HepG2 (cell line): Measurements from ENCODE around the gene KRT12. TPM values are rescaled to one million over a fixed set of nuclear protein-coding genes. Genes with fewer than 3 reads are reported as not detected.

Experiments used
- CENPBD1 ChIP-seq: sonication (generic); formaldehyde crosslinking; IDR thresholded peaks from 2 replicates; pipeline ENCODE4 v1.8.0; 2022; ENCODE audit warnings: missing genetic modification reagents, low read depth, mild to moderate bottlenecking, borderline replicate concordance
- FOXA1 ChIP-seq, 2 experiments: fragments of 450-650 bp in 1 of 2; sonication (generic) in 1 of 2; formaldehyde crosslinking in 1 of 2; IDR thresholded peaks; 2 replicates each; pipeline versions ENCODE4 v1.4.0 to v1.6.1; 2016 to 2020; ENCODE audit warnings: missing genetic modification reagents in 1 of 2
- FOXO1 ChIP-seq: sonication (generic); formaldehyde crosslinking; IDR thresholded peaks from 2 replicates; pipeline ENCODE4 v1.4.0; 2020; ENCODE audit warnings: missing genetic modification reagents
- GPN1 ChIP-seq: sonication (generic); formaldehyde crosslinking; IDR thresholded peaks from 2 replicates; pipeline ENCODE4 v1.5.1; 2020; ENCODE audit warnings: missing genetic modification reagents, borderline replicate concordance
- KDM3A ChIP-seq: IDR thresholded peaks from 2 replicates; pipeline ENCODE4 v1.6.1; 2018; ENCODE audit warnings: low read depth, missing compliant biosample characterization
- KLF12 ChIP-seq: sonication (generic); formaldehyde crosslinking; IDR thresholded peaks from 2 replicates; pipeline ENCODE4 v1.4.0; 2020; ENCODE audit warnings: missing genetic modification reagents, borderline replicate concordance
- NCOA5 ChIP-seq: sonication (generic); formaldehyde crosslinking; IDR thresholded peaks from 2 replicates; pipeline ENCODE4 v1.4.0; 2020; ENCODE audit warnings: missing genetic modification reagents
- PHF20 ChIP-seq: sonication (generic); formaldehyde crosslinking; IDR thresholded peaks from 2 replicates; pipeline ENCODE4 v1.5.0; 2020; ENCODE audit warnings: mild to moderate bottlenecking, missing genetic modification reagents
- RFXAP ChIP-seq: sonication (generic); formaldehyde crosslinking; IDR thresholded peaks from 2 replicates; pipeline ENCODE4 v1.4.0; 2020; ENCODE audit warnings: missing genetic modification reagents, borderline replicate concordance
- SIN3A ChIP-seq: IDR thresholded peaks from 2 replicates; pipeline ENCODE4 v1.6.1; 2011; ENCODE audit warnings: low read depth, mild to moderate bottlenecking, control low read depth, low read length, borderline replicate concordance
- SMAD9 ChIP-seq: sonication (generic); formaldehyde crosslinking; IDR thresholded peaks from 2 replicates; pipeline ENCODE4 v1.5.1; 2020; ENCODE audit warnings: mild to moderate bottlenecking, missing genetic modification reagents
- SMYD3 ChIP-seq: sonication (generic); formaldehyde crosslinking; IDR thresholded peaks from 2 replicates; pipeline ENCODE4 v1.8.1; 2023; ENCODE audit warnings: mild to moderate bottlenecking, missing genetic modification reagents
- XRCC5 ChIP-seq: fragments of 200-400 bp; formaldehyde crosslinking; optimal IDR thresholded peaks from 2 replicates; pipeline ENCODE3; 2017; ENCODE audit warnings: mild to moderate bottlenecking, low read length
- ZBTB33 ChIP-seq: sonication (generic); formaldehyde crosslinking; IDR thresholded peaks from 2 replicates; pipeline ENCODE4 v1.4.0; 2020; ENCODE audit warnings: missing genetic modification reagents
- ZC3H13 ChIP-seq: sonication (generic); formaldehyde crosslinking; IDR thresholded peaks from 2 replicates; pipeline ENCODE4 v1.8.1; 2023; ENCODE audit warnings: mild to moderate bottlenecking, missing genetic modification reagents, moderate library complexity
- ZNF3 ChIP-seq: IDR thresholded peaks from 2 replicates; pipeline ENCODE4 v1.7.0; 2017; ENCODE audit warnings: inconsistent platforms
- ZNF629 ChIP-seq: sonication (generic); formaldehyde crosslinking; conservative IDR thresholded peaks from 2 replicates; pipeline ENCODE4 v1.5.0; 2020; ENCODE audit warnings: missing genetic modification reagents
- ZNF790 ChIP-seq: sonication (generic); formaldehyde crosslinking; IDR thresholded peaks from 2 replicates; pipeline ENCODE4 v1.8.0; 2022; ENCODE audit warnings: missing genetic modification reagents, mild to moderate bottlenecking, borderline replicate concordance
- polyA plus RNA-seq, 8 experiments: library from polyadenylated mRNA; depleted of rRNA in 3 of 8; stranded (reverse) in 7 of 8; unstranded in 1 of 8; fragments of >200 nt; fragmentation: Illumina TruSeq in 4 of 8; extraction: Trizol in 4 of 8; gene quantifications; 2 replicates each; pipeline versions ENCODE4 v1.2.1 to v1.2.3, GENCODE V29; 2011 to 2016; ENCODE audit warnings: low read depth in 4 of 8, missing spikeins in 1 of 8, mixed read lengths in 1 of 8; ENCODE audit not compliant: insufficient read depth in 1 of 8
- total RNA-seq, 5 experiments: library from RNA; depleted of rRNA; stranded (reverse); fragments of >200 nt; fragmentation: Illumina TruSeq; extraction: Trizol; gene quantifications; 2 replicates each; pipeline ENCODE4 v1.2.3, GENCODE V29; 2016; ENCODE audit warnings: low read depth in 1 of 5
- TF ChIP-seq, protein P1 (sequence below): sonication (generic); formaldehyde crosslinking; IDR thresholded peaks from 2 replicates; pipeline ENCODE4 v1.5.1; 2020; ENCODE audit warnings: mild to moderate bottlenecking, missing genetic modification reagents
- TF ChIP-seq, protein P2 (sequence below): sonication (generic); formaldehyde crosslinking; IDR thresholded peaks from 2 replicates; pipeline ENCODE4 v1.8.1; 2022; ENCODE audit warnings: low read depth, mild to moderate bottlenecking, missing genetic modification reagents

Gene KRT12
- total and polyA plus RNA-seq, 2 of the 13 experiments (the other 11 are each of a cell fraction or from before 2014, with no cell fraction given): 0.07 to 0.09 TPM

- no peak for TF ChIP-seq ZBTB33 (CRISPR knock-in tag)
- no peak for TF ChIP-seq ZNF790 (CRISPR knock-in tag)
- TF ChIP-seq FOXO1 (CRISPR knock-in tag): peak; percentile 39; the same call in 1 of the 2 replicates
- TF ChIP-seq RFXAP (CRISPR knock-in tag): no peak
- no peak for TF ChIP-seq ZNF629 (CRISPR knock-in tag)
- no peak for TF ChIP-seq GPN1
- TF ChIP-seq SMAD9 (CRISPR knock-in tag): no peak
- TF ChIP-seq, protein P1, sequence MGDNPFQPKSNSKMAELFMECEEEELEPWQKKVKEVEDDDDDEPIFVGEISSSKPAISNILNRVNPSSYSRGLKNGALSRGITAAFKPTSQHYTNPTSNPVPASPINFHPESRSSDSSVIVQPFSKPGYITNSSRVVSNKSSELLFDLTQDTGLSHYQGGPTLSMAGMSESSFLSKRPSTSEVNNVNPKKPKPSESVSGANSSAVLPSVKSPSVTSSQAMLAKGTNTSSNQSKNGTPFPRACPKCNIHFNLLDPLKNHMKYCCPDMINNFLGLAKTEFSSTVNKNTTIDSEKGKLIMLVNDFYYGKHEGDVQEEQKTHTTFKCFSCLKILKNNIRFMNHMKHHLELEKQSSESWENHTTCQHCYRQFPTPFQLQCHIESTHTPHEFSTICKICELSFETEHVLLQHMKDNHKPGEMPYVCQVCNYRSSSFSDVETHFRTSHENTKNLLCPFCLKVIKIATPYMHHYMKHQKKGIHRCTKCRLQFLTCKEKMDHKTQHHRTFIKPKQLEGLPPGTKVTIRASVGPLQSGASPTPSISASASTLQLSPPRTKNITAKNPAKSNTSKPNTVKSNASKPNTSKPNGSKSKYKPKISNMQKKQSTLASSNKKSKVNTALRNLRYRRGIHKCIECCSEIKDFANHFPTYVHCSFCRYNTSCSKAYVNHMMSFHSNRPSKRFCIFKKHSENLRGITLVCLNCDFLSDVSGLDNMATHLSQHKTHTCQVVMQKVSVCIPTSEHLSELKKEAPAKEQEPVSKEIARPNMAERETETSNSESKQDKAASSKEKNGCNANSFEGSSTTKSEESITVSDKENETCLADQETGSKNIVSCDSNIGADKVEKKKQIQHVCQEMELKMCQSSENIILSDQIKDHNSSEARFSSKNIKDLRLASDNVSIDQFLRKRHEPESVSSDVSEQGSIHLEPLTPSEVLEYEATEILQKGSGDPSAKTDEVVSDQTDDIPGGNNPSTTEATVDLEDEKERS (CRISPR knock-in tag): no peak
- TF ChIP-seq KLF12 (CRISPR knock-in tag): no peak
- TF ChIP-seq FOXA1 (IDR thresholded peaks at IDR 0.05): peak; percentile 17; the same call in 1 of the 2 replicates
- no peak; the same call in 1 of the 2 replicates for TF ChIP-seq FOXA1 (CRISPR knock-in tag; IDR thresholded peaks at IDR 0.05)
- no peak for TF ChIP-seq SIN3A
- no peak for TF ChIP-seq CENPBD1
- no peak for TF ChIP-seq PHF20 (CRISPR knock-in tag)
- no peak for TF ChIP-seq NCOA5 (CRISPR knock-in tag)
- no peak for TF ChIP-seq KDM3A
- TF ChIP-seq SMYD3 (CRISPR knock-in tag): no peak
- TF ChIP-seq XRCC5: no peak
- TF ChIP-seq, protein P2, sequence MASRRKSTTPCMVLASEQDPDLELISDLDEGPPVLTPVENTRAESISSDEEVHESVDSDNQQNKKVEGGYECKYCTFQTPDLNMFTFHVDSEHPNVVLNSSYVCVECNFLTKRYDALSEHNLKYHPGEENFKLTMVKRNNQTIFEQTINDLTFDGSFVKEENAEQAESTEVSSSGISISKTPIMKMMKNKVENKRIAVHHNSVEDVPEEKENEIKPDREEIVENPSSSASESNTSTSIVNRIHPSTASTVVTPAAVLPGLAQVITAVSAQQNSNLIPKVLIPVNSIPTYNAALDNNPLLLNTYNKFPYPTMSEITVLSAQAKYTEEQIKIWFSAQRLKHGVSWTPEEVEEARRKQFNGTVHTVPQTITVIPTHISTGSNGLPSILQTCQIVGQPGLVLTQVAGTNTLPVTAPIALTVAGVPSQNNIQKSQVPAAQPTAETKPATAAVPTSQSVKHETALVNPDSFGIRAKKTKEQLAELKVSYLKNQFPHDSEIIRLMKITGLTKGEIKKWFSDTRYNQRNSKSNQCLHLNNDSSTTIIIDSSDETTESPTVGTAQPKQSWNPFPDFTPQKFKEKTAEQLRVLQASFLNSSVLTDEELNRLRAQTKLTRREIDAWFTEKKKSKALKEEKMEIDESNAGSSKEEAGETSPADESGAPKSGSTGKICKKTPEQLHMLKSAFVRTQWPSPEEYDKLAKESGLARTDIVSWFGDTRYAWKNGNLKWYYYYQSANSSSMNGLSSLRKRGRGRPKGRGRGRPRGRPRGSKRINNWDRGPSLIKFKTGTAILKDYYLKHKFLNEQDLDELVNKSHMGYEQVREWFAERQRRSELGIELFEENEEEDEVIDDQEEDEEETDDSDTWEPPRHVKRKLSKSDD (CRISPR knock-in tag): no peak
- TF ChIP-seq ZC3H13 (CRISPR knock-in tag): no peak
- TF ChIP-seq ZNF3 (CRISPR knock-in tag): no peak
These were observed 48.2 kb upstream of the KRT12 start (continued) for GRCh38 chr17:40915199-40915661.
